C1 segment of cervical spinal cord (tissue), 14 donors: Measurements from ENCODE around the gene KCNA5.

Experiments
- DNase-seq, 14 donors: peaks; one replicate each; lab custom pipeline; 2025; lab: John Stamatoyannopoulos, UW

The KCNA5 gene

GRCh38 chr12:5027046-5027821 is 16.4 kb upstream of the KCNA5 start:
- no peak for DNase-seq

- DNase-seq: no peak
Measured at GRCh38 chr12:5030066-5030465, 13.6 kb upstream of the KCNA5 start.

GRCh38 chr12:5031242-5031641 is 12.4 kb upstream of the KCNA5 start:
- DNase-seq: no peak

- no peak for DNase-seq
Measured at GRCh38 chr12:5031958-5032357, 11.7 kb upstream of the KCNA5 start.

GRCh38 chr12:5032821-5033220 is 10.9 kb upstream of the KCNA5 start:
- DNase-seq: no peak

GRCh38 chr12:5033883-5034282 is 9.8 kb upstream of the KCNA5 start:
- no peak for DNase-seq

GRCh38 chr12:5034603-5035002 is 9.1 kb upstream of the KCNA5 start:
- DNase-seq: no peak

- no peak for DNase-seq
Measured at GRCh38 chr12:5035618-5036017, 8.1 kb upstream of the KCNA5 start.

- DNase-seq: no peak
Measured at GRCh38 chr12:5036031-5036430, 7.6 kb upstream of the KCNA5 start.

- no peak for DNase-seq
Measured at GRCh38 chr12:5037795-5038357, 5.8 kb upstream of the KCNA5 start.

GRCh38 chr12:5038781-5039311 is 4.8 kb upstream of the KCNA5 start:
- DNase-seq: no peak

GRCh38 chr12:5039815-5040214 is 3.9 kb upstream of the KCNA5 start:
- DNase-seq: no peak

- no peak for DNase-seq
Measured at GRCh38 chr12:5040368-5040767, 3.3 kb upstream of the KCNA5 start.

GRCh38 chr12:5044420-5045295 is 979 bp downstream of the KCNA5 start:
- DNase-seq: no peak

GRCh38 chr12:5047094-5047493 is 3.4 kb downstream of the KCNA5 start:
- peak in 4 of 14 donors; percentile 7 to 40 (median 26) for DNase-seq

GRCh38 chr12:5047729-5048128 is 4.0 kb downstream of the KCNA5 start:
- DNase-seq: no peak

- no peak for DNase-seq
Measured at GRCh38 chr12:5050542-5050941, 6.9 kb downstream of the KCNA5 start.

GRCh38 chr12:5051334-5051733 is 7.7 kb downstream of the KCNA5 start:
- DNase-seq: no peak

GRCh38 chr12:5051913-5052312 is 8.2 kb downstream of the KCNA5 start:
- peak in 2 of 14 donors; percentile 11 to 35 for DNase-seq

GRCh38 chr12:5052348-5052747 is 8.7 kb downstream of the KCNA5 start:
- no peak for DNase-seq

GRCh38 chr12:5059358-5059757 is 15.7 kb downstream of the KCNA5 start:
- DNase-seq: no peak

GRCh38 chr12:5060958-5061357 is 17.3 kb downstream of the KCNA5 start:
- peak in 2 of 14 donors; percentile 18 to 25 for DNase-seq
